Skeletal muscle tissue (tissue), 4 donors: Measurements from ENCODE around the gene ZNF136. TPM values are rescaled to one million over a fixed set of nuclear protein-coding genes. Genes with fewer than 3 reads are reported as not detected.

Experiments used
- H3K27ac ChIP-seq: one replicate; pipeline ENCODE4 v1.7.0; 2013; ENCODE audit warnings: mild to moderate bottlenecking, low read depth, low read length, inconsistent platforms
- H3K27me3 ChIP-seq, 3 donors: one replicate each; pipeline ENCODE4 v1.7.0; 2013; ENCODE audit warnings: low read length in 3 of 3; ENCODE audit not compliant: control insufficient read depth in 3 of 3, insufficient read depth in 3 of 3
- H3K36me3 ChIP-seq, 3 donors: one replicate each; pipeline ENCODE4 v1.7.0; 2013; ENCODE audit warnings: low read length in 3 of 3; ENCODE audit not compliant: control insufficient read depth in 3 of 3, insufficient read depth in 3 of 3
- H3K4me1 ChIP-seq, 3 donors: one replicate each; pipeline ENCODE4 v1.7.0; 2013; ENCODE audit warnings: low read length in 3 of 3, mild to moderate bottlenecking in 3 of 3; ENCODE audit not compliant: control insufficient read depth in 3 of 3, insufficient read depth in 3 of 3
- H3K4me3 ChIP-seq, 3 donors: one replicate each; pipeline ENCODE4 v1.7.0; 2013; ENCODE audit warnings: low read length in 3 of 3
- H3K9ac ChIP-seq, 3 donors: one replicate each; pipeline ENCODE4 v1.7.0; 2013; ENCODE audit warnings: low read length in 3 of 3, mild to moderate bottlenecking in 3 of 3, moderate library complexity in 2 of 3, low read depth in 1 of 3
- H3K9me3 ChIP-seq, 3 donors: one replicate each; pipeline ENCODE4 v1.7.0; 2013; ENCODE audit warnings: low read length in 3 of 3; ENCODE audit not compliant: control insufficient read depth in 3 of 3
- total RNA-seq: library from RNA; depleted of rRNA; stranded (reverse); fragments of >200 nt; gene quantifications from one replicate; pipeline ENCODE4 v1.2.3, GENCODE V29; 2014
- donor health status: Osteomylitis.

The ZNF136 gene
- total RNA-seq, 1 donor from 2014 or later, result 8.4 TPM

DNA sequence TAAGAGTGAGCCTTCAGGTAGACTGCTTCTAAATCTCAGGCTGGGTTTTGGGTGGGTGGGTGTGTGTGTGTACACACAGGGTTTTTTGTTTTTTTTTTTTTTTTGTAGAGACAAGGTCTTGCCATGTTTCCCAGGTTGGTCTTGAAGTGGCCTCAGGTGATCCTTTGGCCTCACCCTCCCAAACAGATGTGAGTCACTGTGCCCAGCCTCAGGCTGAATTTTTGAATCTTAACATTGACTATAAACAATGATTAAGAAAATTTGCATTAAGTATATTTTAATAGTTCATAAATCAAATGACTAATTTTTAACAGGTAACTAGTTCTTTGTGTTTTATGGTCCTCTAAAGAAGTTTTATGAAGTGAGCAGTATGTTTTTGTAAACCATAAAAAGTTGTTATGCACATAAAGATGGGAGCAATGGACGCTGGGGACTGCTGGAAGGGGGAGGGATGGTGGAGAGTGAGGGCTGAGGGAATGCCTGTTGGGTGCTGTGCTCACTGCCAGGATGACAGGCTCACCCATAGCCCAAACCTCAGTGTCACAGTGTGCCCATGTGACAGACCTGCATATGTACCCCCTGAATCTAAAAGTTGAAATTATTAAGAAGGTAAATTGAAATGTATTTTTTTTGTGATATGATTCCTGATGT lies 60.2 kb downstream of the ZNF136 start:
- Histone ChIP-seq H3K4me1 (no peaks in the 10 kb centered on the region), H3K4me3 (no peak overlapping the region), H3K9me3 (peaks cover 0 to 2% (median 0%) of the 10 kb centered on the region in 3 donors), H3K27ac (no peak overlapping the region), H3K27me3 (no peaks in the 10 kb centered on the region), H3K9ac (no peak overlapping the region), H3K36me3 (peaks cover 6 to 19% (median 14%) of the 10 kb centered on the region in 3 donors)

DNA sequence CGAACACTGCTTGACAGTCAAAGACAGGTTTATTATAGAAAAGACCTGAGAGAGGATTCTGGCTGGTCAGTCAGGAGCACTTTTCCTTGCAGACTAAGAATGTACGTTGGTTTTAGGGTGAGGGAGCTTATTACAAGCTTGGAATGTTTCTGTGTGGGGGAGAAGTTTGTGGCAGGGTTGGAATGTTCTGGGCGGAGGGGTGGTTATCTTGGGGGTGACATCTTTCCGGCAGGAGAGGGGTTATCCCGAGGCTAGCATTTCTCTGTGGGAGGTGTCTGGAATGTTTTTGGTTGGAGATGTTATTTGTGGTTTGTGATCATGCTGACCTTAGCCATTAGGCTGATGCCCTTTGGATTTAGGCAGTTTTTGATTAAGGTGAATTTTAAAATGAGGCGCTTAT lies 61.8 kb downstream of the ZNF136 start:
- Histone ChIP-seq H3K27ac (no peak overlapping the region), H3K4me1 (no peaks in the 10 kb centered on the region), H3K4me3 (no peak overlapping the region), H3K36me3 (peaks cover 6 to 19% (median 14%) of the 10 kb centered on the region in 3 donors), H3K9ac (no peak overlapping the region), H3K9me3 (peaks cover 0 to 2% (median 0%) of the 10 kb centered on the region in 3 donors), H3K27me3 (no peaks in the 10 kb centered on the region)

DNA sequence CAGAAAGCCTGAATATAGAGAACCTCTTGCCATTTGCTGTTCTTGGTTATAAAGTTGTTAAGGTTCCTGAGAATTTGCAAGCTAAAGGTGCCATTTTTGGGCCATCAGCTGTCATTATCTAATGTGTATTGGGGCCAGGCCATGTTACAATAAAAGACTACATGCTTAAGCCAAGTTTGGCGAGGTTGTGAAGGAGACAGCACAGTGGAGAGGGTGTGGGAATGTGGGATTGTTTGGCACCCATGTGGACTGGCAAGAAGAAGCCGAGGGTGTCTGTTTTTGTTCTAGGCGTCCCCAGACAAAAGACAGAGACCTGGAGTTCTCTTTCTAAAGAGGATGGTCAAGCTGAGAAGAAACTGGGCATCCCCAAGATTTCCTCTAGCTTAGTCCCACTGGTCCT lies 67.1 kb downstream of the ZNF136 start:
- Histone ChIP-seq H3K4me3 (no peak overlapping the region), H3K27ac (no peak overlapping the region), H3K36me3 (peaks cover 16 to 25% (median 25%) of the 10 kb centered on the region in 3 donors), H3K27me3 (no peaks in the 10 kb centered on the region), H3K4me1 (no peaks in the 10 kb centered on the region), H3K9ac (no peak overlapping the region), H3K9me3 (no peaks in the 10 kb centered on the region)

DNA sequence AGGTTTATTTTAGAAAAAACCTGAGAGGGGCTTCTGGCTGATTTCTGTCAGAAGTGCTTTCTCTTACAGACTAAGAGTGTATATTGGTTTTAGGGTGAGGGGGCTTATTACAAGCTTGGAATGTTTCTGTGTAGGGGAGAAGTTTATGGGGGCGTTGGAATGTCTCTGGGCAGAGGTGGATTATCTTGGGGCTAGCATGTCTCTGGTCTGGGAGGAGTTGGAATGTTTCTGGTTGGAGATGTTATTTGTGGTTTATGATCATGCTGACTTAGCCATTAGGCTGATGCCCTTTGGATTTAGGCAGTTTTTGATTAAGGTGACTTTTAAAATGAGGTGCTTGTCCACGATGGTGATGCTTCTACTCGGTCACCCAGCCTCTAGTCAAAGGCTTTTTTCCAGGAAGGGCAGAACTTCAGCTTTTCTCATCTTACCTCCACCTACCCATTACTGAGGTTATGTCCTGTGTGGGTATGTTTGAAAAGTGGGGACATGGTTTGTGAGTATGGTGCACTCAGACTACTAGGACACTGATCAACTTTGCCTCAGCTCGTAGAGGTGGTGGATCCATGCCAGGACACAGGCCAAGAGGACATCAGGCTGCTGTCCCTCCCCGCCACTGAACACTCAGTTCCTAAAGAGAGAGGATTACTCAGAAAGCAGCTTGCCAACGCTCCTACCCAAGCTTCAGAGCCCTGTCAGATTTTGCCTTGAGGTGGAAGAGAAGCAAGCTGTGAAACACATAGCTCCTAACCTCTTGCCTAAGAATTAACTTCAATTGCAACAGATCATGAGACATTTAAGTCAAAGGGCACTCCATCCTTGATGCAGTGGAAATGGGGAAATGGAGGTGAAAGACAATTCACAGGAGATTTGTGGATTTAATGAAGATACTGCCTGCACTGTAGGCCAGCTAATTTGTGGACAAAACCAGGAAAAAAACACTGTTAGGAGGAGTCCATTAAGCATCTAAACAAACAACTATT lies 68.1 kb downstream of the ZNF136 start:
- Histone ChIP-seq H3K4me1 (no peaks in the 10 kb centered on the region), H3K36me3 (peaks cover 16 to 19% (median 16%) of the 10 kb centered on the region in 3 donors), H3K9ac (no peak overlapping the region), H3K4me3 (no peak overlapping the region), H3K27ac (no peak overlapping the region), H3K27me3 (no peaks in the 10 kb centered on the region), H3K9me3 (no peaks in the 10 kb centered on the region)

DNA sequence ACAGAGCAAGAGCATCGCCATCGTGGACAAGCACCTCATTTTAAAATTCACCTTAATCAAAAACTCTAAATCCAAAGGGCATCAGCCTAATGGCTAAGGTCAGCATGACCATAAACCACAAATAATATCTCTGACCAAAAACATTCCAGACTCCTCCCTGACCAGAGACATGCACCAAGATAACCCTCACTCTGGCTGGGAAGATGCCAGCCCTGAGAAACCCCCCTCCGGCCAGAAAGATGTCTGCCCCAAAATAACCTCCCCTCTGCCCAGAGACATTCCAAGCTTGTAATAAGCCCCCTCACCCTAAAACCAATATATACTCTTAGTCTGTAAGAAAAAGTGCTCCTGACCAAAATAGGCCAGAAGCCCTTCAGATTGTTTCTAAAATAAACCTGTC lies 70.1 kb downstream of the ZNF136 start:
- Histone ChIP-seq H3K27me3 (no peaks in the 10 kb centered on the region), H3K27ac (no peak overlapping the region), H3K9ac (no peak overlapping the region), H3K4me1 (no peaks in the 10 kb centered on the region), H3K9me3 (no peaks in the 10 kb centered on the region), H3K36me3 (peaks cover 14 to 19% (median 14%) of the 10 kb centered on the region in 3 donors), H3K4me3 (no peak overlapping the region)

DNA sequence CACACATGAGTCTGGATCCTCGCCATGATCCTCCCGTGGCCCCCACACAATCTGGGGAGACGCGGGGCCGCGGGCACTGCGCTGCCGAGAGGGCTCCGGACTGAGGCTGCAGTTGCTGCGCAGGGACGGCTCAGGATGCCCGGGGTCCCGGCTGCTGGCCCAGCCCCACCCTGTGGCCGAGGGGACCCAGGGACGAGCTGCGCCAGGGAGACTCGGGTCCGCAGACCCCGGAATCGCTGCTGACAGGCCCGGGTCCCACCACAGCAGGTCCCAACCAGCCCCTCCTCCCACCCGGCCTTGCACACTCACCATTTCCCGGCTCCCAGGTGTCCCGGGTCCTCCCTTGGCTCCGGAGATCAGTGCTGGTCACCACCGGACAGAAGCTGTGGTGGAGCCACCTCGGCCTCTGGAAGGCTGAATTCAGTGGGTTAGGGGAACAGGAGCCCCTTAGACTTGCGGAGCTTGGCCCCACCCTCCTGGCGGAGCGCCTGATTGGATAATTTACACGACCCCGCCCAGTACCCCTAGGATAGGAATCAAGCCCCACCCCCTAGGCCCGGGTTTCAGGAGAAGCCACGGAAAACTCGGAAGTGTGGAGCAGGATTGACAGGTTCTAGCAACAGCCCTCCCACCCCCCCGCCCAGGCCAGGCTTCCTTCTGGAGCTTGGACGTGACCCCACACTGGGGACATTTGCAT lies 74.4 kb downstream of the ZNF136 start:
- H3K4me1 ChIP-seq, result no peaks in the 10 kb centered on the region
- no peak overlapping the region for H3K27ac ChIP-seq

More for the DNA sequence above, 74.4 kb downstream of the ZNF136 start:
- no peak overlapping the region for H3K4me3 ChIP-seq
- no peak overlapping the region for H3K9ac ChIP-seq
- H3K27me3 ChIP-seq, result no peaks in the 10 kb centered on the region
- peaks cover 6 to 18% (median 14%) of the 10 kb centered on the region in 3 donors for H3K36me3 ChIP-seq
- no peaks in the 10 kb centered on the region for H3K9me3 ChIP-seq

Other genes starting within 250 kb of the ZNF136 start
- gene ZNF700, start 238.0 kb upstream of the ZNF136 start, total RNA-seq, result 6.3 TPM
- gene ZNF763, start 198.1 kb upstream of the ZNF136 start, total RNA-seq, result 2.1 TPM
- 4.2 TPM for gene ZNF433, start 127.4 kb upstream of the ZNF136 start, total RNA-seq
- gene ZNF878, start 110.1 kb upstream of the ZNF136 start, total RNA-seq, result 0.52 TPM
- gene ZNF844, start 98.4 kb upstream of the ZNF136 start, total RNA-seq, result 9.4 TPM
- gene ZNF20, start 22.7 kb upstream of the ZNF136 start, total RNA-seq, result 2.1 TPM
- gene ZNF625, start 6.4 kb upstream of the ZNF136 start, total RNA-seq, result 7.3 TPM
- 13.6 TPM for gene ZNF44, start 131.8 kb downstream of the ZNF136 start, total RNA-seq
- gene ZNF563, start 170.5 kb downstream of the ZNF136 start, total RNA-seq, result 3.1 TPM
- 4.2 TPM for gene ZNF442, start 202.6 kb downstream of the ZNF136 start, total RNA-seq
- gene ZNF799, start 238.2 kb downstream of the ZNF136 start, total RNA-seq, result 5.7 TPM